ENCODE results near the gene MEFV.

DNA sequence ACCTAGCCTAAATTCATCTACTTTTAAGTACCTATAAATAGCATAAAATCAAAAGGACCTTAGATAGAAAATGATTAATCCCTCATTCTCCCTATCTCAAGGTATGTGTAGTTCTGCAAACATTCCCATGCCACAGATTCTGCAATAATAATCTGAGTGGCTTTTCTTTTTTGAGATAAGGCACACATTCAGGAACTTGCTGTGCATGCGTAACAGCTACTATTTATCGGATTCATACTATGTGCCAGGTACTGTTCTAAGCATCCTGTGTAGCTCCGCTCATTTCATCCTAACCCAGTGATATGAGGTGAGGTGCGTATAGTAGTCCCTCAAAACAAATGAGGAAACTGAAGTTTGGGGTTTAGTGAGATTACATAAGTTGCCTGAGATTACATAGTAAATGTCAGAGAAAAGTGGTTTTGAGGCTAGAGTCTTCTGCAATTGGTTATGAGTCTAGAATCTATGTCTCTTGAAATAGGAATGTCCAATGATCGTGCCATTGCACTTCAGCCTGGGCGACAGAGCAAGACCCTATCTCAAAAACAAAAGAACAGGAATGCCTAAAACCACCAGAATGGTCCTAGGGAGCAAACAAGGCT lies 24.9 kb upstream of the MEFV start:
- no peak for TF ChIP-seq EZH2 (IDR thresholded peaks at IDR 0.05)
- no peak for TF ChIP-seq POLR2AphosphoS5 (IDR thresholded peaks at IDR 0.05; ENCODE audit: borderline replicate concordance, low read depth, low read length)

Measured in SK-N-MC (cell line).